SU-DHL-6 (cell line): ENCODE data around the gene SLC22A14.

ENCODE experiments used
- CTCF ChIP-seq: fragments of 200-600 bp; sonication (generic); IDR thresholded peaks from one replicate; pipeline ENCODE4 v1.5.1; 2017; ENCODE audit warnings: antibody characterized with exemption, mild to moderate bottlenecking, low read length, moderate library complexity; ENCODE audit not compliant: insufficient read depth, poor library complexity, severe bottlenecking
- EZH2phosphoT487 ChIP-seq: fragments of 200-600 bp; sonication (generic), shearing (Covaris generic); conservative IDR thresholded peaks from 2 replicates; pipeline ENCODE4 v1.6.1; 2018; ENCODE audit warnings: mild to moderate bottlenecking, antibody characterized with exemption, low read length, moderate library complexity, mixed read lengths

GRCh38 chr3:38306941-38307340 lies 24.8 kb downstream of the SLC22A14 start:
- TF ChIP-seq CTCF (no peak), EZH2phosphoT487 (no peak)
